HG02840 (cell line): ENCODE results near the gene MORN1.
"Not testable (repeated sequence)": the region's sequence is repeated elsewhere in the genome, so short reads cannot be mapped to it uniquely, and the experiment has no call there.

ENCODE experiments used
- ATAC-seq: cut with Tn5 transposase; IDR thresholded peaks from one replicate; pipeline ENCODE4 v1.9.1; 2021; ENCODE audit warnings: mild to moderate bottlenecking, moderate library complexity, moderate number of reproducible peaks; ENCODE audit not compliant: unreplicated experiment, low FRiP score

The MORN1 gene

DNA sequence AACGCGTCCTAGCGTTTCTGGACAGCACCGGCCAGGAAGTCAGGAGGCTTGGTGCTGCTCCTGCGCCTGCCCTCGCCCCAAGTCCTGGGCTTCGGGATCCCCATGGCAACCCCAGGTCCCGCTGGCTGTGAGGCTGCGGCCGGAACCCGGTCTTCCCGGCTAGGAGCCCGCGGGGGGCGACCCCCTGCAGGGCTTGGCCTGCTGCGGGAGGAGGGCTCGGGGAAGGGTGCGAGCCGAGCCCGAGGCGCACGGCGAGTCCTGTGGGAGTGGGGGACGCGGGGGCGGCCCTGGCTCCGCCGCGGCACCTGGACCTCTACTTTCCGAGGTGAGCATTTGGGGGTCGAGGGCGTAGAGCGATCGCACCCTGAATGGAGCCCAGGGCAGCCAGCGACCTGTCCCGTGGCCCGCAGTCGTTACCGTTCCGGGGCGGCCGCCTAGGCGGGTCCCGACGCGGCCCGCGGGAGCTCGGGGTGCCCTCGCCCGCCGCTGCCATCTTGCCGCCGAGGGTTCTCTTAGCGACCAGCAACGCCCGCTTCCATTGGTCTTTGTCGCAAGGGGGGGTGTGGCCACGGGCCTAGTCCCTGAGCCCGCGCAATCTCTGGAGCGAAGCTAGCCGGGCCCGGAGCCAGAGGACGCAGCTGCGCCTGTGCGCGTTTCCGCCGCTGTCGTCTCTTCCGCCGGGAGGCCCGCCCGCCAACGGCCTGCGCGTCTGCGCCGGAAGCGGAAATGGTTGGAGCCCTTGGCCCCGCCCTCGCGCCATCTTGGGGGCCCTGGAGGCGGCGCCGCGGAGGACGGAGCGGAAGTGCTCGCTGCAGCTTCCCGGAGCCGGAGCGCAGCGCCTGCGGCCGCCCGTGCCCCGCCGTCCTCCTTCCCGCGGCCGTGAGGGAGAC, at the start of gene MORN1, which contains the start of gene RER1:
Gene MORN1 (minus strand): TSS at position 514 of the 890 bp plus-strand sequence. CDS start 21 bp downstream, at position 493.
Gene RER1 (plus strand): TSS at position 801 of the 890 bp plus-strand sequence. CDS start 3,950 bp downstream, outside the sequence.
- ATAC-seq: peak; percentile 85

DNA sequence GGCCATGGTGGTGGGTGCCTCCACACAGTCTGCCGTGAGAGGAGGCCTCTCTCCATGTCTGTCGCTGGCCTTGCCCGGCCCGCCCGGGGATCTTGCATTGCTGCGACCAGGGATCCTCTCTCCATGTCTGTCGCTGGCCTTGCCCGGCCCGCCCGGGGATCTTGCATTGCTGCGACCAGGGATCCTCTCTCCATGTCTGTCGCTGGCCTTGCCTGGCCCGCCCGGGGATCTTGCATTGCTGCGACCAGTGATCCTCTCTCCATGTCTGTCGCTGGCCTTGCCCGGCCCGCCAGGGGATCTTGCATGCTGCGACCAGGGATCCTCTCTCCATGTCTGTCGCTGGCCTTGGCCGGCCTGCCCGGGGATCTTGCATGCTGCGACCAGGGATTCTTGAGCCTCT, 49.0 kb upstream of the MORN1 start:
- not testable (repeated sequence) for ATAC-seq

DNA sequence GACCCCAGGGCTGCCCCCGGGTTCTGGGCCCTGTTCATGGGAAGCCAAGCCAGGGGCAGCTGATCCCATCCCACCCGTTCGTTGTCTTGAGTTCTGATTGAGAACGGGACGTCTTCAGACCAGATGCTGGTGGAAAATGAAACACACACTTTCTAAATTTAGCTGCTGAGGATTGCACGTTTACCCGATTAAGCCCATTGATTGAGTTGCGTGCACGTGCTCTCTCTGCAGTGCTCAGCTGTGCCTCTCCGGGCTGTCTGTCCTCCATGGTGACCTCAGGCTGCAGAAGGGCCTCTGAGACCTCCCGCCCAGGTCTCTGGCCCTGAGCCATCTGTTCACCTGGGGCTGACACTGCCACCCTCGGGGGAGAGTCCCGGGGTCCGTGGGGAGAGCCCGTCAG, 48.0 kb upstream of the MORN1 start:
- no peak for ATAC-seq

DNA sequence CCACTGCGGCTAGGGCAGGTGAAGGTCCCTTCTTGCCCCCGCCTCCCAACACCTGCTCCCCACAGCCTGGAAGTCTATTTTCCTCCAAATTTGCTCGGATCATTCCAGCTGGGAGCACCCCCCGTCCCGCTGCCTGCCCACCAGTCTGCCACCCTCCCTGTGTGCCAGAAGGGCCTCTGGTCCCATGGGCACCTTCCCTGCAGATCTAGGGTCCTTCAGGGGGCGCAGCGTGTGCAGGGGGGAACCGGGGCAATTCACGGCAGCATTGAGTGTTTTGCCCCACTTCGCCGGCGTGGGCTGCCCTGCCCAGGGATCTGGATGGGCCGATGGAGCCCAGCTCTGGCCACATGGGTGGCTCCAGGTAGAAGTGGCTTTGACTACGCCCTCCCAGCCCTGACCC, 47.3 kb upstream of the MORN1 start:
- ATAC-seq: no peak

DNA sequence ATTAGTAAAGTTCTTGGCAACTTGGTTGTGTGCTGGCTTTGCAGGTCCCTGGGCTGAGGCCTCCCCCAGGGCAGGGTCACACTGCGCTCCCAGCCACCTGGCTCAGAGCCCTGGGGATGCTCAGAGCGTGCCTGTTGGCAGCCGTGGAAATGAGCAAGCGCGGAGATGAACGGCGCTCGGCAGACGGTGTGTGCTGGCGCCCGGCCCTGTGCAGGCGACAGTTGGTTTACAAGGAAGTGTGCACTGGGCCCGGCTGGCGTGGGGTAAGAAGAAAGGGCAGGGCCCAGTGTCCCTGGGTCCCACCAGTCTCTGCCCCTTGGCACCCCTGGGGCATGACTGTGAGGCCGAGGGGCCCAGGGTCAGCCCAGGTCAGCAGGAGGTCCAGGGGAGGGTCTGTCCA, 46.7 kb upstream of the MORN1 start:
- ATAC-seq: no peak

DNA sequence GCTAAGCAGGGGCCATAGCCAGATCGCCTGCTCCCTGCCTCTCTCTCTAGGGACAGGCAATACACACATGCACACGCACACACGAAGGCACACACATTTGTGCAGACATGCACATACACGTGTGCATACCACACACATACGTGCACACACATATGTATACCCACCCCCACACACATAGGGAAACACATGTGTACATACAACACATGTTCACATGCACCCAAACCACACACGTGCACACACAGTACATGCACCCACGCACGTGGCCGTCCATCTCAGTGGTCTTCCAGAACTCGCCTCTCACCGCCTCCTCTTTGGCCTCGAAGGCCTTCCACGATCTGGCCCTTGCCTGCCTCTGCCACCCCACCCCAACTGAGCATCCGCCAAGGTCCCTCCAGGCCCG, 46.3 kb upstream of the MORN1 start:
- ATAC-seq: no peak

DNA sequence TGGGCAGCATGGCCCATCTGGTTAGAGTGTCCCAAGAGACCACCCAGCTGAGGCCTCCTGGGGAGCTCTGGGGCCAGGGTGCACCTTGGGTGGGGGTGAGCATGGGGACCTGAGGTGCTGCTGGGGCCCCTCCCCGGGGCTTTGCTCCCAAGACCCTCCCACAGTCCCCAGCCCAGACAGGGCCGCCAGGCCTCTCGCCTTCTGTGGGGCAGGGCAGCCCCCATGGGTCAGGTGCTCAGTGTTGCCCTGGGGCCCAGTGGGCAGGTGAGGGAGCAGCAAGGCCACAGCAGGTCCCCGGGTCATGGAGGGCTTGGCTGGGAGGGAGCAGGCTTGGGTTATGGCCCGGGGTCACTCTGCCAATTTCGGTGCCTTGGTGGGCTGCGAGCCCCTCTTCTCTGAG, 45.5 kb upstream of the MORN1 start:
- ATAC-seq: no peak

DNA sequence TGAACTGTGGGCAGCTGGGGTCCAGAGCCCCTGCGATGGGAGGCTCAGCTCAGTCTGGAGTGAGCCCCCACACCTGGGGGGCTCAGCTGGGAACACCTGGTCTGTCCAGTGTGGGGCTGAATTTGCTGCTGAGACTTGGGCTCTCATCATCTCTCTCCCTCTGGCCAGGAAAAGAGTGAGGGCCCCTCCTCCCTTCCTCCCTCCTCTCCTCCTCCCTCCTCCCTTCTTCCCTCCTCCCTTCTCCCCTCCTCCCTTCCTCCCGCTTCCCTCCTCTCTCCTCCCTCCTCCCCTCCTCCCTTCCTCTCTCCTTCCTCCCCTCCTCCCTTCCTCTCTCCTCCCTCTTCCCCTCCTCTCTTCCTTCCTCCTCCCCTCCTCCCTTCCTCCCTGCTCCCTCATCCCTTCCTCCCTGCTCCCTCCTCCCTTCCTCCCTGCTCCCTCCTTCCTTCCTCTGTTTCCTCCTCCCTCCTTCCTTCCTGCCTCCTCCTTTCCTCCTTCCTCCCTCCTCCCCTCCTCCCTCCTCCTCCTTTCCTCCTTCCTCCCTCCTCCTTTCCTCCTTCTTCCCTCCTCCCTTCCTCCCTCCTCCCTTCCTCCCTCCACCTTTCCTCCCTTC, 44.5 kb upstream of the MORN1 start:
- ATAC-seq: no peak

DNA sequence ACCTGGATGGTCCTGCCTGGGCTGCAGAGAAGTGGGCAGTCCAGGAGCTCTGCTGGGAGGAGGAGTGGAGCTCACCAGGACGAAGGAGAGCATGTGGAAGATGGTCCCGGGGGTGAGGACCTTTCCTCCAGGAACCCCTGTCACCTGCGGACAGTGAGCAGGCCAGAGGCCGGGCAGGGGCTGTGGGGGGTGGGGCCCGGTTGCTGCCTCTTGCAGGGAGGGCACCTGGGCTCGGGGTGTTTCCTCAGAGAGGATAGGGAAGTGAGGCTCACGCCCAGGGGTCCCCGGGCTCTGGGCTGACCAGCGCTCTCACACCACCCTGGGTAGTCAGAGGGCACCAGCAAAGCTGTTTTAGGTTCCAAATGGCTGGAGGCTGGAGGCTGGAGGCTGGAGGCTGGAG, 43.7 kb upstream of the MORN1 start:
- no peak for ATAC-seq

DNA sequence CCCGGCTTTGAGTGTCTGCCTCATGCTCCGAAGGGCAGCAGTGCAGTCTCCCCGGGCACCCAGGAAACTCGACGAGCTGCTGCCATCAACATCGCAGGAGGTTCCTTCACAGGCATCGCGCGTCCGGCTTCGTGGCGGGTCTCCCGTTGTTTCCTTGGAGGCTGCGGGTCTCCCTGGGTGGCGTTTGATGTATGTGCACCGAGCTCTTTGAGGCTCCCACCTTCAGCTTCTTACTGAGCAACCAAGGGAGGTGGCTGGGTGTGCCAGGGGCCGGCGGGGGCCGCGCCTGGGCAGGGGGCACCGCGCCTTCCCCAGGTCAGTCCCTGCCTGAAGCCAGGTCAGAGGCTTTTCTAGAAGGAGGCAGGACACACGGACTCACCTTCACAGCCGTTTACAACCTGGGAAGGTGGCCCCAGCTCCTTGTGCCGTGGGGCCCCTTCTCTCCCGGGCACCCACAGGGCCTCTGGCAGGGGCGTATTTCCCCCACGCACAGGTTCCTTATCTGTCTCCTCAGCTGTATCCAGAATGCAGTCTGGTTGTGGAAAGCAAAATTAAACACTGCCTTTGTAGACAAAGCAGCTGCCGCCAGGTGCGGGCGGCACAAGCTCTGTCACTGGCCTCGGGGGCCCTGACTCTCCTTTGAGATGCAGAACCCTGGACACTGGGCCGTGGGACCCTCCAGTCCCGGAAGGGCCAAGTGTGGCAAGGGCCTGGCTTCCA, 42.7 kb upstream of the MORN1 start:
- ATAC-seq: no peak

DNA sequence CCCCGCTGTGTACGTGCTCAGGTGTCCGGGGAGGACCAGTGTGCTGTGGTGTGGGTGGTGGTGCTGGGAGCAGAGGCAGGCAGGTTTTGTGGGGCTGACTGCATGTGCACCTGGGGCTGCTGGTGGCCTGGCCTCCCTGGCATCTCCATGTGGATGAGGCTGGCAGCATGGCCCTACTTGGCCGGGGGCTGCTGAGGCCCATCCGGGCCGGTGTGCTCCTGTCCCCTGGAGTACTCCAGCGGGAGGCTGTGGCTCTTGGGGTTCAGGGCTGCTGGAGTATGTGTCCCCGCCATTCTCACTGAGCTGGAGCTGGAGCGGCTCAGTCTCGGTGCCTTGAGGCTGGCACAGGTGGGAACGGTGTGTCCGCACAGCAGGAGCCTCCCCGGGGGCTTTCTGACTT, 41.8 kb upstream of the MORN1 start:
- no peak for ATAC-seq

DNA sequence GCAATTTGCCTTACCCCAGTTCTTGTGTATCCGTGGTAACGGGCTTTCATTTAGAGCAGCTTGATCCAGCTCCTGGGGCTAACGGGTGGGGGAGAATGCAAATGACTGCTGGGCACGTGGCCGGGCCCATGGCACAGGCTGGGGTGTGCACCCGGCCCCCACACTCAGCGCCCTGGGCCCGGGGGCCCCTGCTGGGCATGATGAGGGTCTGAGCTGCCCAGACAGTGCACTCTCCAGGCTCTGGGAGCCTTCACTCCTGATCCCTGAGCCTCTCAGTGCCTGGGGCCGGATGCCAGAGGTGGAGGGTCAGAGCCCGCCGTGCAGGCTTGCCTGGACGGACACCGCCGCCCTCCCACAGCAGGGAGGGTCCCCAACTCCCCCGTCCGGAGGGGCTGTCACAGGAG, 41.1 kb upstream of the MORN1 start:
- ATAC-seq: no peak

DNA sequence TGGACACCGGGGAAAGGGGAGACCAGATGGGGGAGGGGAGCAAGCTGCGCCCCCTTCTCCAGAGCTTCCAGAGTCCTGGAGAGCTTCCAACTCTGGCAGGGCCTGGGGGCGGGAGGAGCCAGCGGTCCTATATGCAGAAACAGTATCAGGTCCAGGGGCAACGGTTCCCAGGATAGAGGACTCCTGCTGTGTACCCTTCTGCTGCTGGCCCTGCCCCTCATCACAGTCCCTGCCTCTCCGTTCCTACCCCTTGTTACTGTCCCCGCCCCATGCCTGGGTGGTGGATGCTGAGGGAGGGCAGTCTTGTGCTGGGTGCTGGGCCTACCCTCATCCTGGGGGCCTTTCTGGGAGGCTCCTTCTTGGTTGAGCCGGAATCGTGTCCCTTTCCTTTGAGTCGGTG, 40.2 kb upstream of the MORN1 start:
- ATAC-seq: no peak

DNA sequence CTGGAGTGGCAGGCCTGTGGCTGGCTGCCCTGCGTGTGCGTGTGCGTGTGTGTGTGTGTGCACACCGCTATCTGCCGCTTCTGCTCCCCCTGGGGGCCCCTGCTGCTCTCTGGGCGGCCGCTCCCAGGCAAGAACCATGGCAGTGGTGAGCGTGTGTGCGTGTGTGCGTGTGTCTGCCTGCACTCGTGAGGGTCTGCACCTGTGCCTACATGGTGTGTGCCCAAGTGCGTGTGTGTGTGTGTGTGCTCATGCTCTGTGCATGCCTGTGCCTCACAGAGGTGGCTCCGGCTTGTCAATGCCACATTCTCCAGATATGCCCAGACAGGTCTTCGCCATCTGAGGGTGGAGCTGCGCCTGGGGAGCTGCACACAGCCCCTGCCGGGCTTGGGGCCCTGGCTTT, 39.7 kb upstream of the MORN1 start:
- ATAC-seq: no peak

DNA sequence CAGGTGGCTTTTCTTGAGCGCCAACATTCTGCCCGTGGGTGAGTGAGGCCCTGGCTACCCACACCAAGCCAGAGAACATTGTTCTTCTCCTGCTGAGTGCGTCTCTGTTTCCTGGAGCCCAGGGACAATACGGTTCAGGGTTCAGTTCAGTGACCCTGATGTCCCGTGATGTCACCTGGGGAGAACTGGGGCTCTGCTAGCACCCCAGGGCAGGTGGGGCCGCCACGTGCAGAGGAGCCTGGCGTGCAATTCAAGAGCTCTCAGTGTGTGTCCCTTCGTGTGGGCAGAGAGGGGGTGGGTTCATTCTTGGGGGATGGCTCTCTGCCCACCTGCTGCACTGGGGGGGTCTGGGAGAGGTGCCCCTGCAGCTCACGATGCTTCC, 39.2 kb upstream of the MORN1 start:
- no peak for ATAC-seq

DNA sequence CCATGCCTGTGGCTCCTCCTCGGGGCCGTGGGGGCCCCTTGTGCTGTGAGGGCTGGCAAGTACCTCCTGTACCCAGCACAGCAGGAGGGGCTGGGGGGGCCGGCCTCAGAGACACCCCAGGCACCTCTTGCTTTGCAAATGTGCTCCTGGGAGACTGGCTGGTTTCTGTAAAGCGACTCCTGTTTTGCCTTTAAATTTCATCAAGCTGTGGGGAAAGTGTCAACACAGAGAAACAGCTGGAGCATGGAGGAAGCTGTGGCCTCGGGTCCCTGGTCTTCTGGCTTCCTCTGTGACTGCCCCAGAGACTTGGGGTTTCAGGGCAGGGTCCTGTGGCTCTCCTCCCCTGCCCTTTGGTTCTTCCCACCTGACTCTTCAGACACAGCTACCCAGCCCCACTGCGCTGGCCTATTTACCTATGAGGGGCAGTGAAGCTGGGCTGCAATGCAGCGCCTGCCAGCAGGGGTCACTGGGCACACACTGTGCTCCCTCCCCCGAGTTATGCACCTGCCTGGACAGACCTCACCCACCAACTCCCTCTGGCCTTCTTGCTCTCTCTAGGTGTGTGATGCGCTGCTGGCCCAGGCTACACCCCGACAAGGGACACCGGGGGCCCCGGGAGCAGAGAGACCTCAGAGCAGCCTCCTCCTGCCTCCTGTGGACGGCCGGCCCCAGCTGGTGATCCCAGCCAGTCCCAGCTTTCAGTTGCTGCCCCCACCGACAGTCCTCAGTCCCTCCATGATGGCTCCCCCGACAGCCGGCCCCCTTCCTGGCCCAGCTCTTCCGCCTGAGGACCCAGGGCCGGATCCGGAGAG, 38.6 kb upstream of the MORN1 start:
- ATAC-seq: no peak

DNA sequence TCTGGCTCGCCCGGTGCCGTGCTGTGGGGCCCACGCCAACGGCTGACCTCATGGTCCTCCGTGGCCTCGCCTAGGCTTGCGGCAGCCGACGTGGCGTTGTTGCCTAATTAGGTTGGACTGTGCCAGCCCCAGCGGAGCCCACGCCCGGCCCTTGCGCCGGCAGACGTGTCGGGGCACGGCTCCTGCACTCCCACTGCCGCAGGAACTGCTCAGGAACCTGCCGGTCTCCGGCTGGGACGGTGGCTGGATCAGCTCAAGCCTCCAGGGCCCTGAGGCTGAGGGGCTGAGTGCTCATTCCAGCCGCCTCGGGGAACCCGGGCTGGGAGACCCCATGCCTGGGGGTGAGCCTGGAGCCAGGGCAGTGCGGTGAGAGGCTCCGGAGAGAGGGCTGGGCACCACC, 37.1 kb upstream of the MORN1 start:
- ATAC-seq: no peak

DNA sequence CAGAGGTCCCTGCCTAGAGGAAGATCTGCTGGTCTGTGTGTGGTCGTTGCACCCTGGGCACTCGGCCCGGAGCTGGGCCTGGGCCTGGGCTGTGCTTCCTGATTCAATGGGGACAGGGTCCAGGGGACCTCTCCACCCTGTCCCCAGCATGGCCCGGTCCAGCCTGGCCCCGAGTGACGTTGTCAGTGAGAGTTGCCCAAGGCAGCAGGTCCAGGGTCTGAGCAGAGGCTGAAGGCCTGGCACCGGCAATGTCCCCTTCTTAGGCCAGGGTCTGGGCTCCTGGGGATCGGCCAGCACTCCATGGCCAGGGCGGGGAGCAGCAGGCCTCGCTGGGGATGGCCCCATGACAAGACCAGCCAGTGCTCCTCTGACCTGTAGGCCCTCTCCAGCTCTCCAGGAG, 36.6 kb upstream of the MORN1 start:
- no peak for ATAC-seq

DNA sequence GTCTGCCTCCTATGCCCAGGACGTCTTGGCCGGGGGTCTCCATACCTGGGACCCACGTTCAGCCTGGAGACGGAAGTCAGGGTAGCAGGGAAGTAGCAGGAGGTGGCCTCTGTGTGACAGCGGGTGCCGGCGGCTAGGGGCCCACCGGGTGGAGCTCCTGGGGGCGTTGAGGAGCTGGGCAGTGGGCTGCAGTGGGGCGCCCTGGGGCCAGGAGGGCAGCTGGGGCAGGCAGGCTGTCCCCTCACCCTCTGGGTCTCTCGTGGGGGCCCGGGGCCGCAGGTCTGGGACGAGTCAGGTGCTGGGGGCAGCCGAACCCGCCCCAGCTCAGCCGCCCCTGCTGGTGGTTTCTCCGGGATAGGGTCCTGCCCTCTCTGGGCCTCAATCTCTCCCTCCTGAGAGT, 35.7 kb upstream of the MORN1 start:
- ATAC-seq: no peak

DNA sequence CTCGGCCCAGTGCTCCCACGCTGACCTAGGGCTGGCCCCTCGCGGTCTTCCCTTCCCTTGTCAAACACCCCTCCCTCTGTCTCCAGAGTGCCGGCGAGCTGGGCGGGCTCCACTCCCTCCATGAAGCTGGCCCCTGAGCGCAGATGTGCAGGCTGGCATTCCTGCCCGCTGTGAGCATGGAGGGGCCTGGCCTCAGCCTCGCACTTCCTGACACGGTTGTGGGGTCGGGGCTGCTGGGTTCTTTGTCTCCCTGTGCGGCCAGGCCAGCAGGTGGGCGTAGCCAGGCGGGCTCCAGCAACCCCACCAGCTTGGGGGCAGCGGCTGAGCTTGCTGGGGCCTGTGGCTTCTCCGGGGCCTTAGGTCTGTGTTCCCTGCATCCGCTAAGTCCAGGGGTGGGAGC, 35.2 kb upstream of the MORN1 start:
- ATAC-seq: no peak

DNA sequence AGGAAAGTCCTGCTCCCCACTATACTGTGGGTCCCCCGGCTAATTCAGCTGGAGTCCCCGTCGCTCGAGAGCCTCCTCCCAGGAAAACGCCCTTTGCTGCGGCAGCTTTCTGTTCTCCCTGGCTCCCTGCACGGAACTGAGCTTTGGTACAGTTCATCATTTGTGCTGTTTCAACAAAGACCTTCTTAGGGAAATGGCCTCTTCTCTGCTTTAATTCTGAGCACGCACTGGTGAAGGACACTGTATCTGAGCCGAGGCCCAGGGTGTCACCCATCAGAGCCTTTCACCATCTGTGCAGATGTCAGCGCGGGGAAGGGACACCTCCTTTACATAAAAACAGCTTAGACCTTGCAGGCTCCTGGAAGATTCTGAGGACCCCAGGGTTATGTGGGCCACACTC, 34.5 kb upstream of the MORN1 start:
- ATAC-seq: no peak
